Measurements from ENCODE around the gene USP47. TPM values are rescaled to one million over a fixed set of nuclear protein-coding genes. Genes with fewer than 3 reads are reported as not detected.

USP47 gene
- total RNA-seq, 1 experiment from 2014 or later = 37.5 TPM

DNA sequence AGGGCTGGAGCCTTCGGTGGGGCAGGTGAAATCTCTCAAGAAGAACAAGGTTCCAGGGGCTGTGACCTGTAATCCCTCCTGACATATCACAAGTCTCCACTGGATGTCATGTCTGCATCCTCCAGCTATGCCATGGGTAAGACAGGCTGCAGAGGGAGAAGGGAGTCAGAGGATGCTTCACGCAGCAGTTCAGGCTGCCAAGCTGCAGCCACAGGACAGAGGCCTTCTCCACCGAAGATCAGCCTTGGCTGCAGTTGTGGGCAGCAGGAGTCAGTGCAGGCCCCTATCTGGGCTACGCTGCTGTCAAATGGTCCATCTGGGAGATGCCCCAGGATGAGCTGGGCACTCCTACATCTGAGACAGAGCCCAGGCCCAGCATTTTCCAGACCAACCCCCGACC is 141.7 kb downstream of the USP47 start:
- BruUV-seq (replicated peaks) = no TSS peak
- Mint-ChIP-seq H3K9me3 (ENCODE audit: low read depth, unreplicated experiment) (no peaks in the 10 kb centered on the region), H3K27ac (ENCODE audit: unreplicated experiment) (no peak overlapping the region), H3K27me3 (ENCODE audit: unreplicated experiment) (no peaks in the 10 kb centered on the region), H3K4me3 (ENCODE audit: low read depth, unreplicated experiment) (no peak overlapping the region), H3K4me1 (ENCODE audit: low read depth, unreplicated experiment) (peaks cover 11% of the 10 kb centered on the region), H3K36me3 (ENCODE audit: insufficient read depth, unreplicated experiment) (no peaks in the 10 kb centered on the region)
- intact Hi-C loops (cut with micrococcal nuclease; ENCODE audit: unreplicated experiment) = no loop called here
- TF ChIP-seq, protein P1, sequence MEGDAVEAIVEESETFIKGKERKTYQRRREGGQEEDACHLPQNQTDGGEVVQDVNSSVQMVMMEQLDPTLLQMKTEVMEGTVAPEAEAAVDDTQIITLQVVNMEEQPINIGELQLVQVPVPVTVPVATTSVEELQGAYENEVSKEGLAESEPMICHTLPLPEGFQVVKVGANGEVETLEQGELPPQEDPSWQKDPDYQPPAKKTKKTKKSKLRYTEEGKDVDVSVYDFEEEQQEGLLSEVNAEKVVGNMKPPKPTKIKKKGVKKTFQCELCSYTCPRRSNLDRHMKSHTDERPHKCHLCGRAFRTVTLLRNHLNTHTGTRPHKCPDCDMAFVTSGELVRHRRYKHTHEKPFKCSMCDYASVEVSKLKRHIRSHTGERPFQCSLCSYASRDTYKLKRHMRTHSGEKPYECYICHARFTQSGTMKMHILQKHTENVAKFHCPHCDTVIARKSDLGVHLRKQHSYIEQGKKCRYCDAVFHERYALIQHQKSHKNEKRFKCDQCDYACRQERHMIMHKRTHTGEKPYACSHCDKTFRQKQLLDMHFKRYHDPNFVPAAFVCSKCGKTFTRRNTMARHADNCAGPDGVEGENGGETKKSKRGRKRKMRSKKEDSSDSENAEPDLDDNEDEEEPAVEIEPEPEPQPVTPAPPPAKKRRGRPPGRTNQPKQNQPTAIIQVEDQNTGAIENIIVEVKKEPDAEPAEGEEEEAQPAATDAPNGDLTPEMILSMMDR (IDR thresholded peaks at IDR 0.05; ENCODE audit: unreplicated experiment) = no peak
- CTCF ChIA-PET = no interaction called here
- DNase-seq = no peak

- H3K4me3 Mint-ChIP-seq (ENCODE audit: low read depth, unreplicated experiment) = no peak overlapping the region
- DNase-seq = no peak
- BruUV-seq (replicated peaks) = no TSS peak
- TF ChIP-seq, protein P1 (IDR thresholded peaks at IDR 0.05; ENCODE audit: unreplicated experiment) = no peak
- no peaks in the 10 kb centered on the region for H3K27me3 Mint-ChIP-seq (ENCODE audit: unreplicated experiment)
- no peak overlapping the region for H3K27ac Mint-ChIP-seq (ENCODE audit: unreplicated experiment)
- H3K36me3 Mint-ChIP-seq (ENCODE audit: insufficient read depth, unreplicated experiment) = no peaks in the 10 kb centered on the region
- H3K9me3 Mint-ChIP-seq (ENCODE audit: low read depth, unreplicated experiment) = no peaks in the 10 kb centered on the region
- CTCF ChIA-PET = no interaction called here
- intact Hi-C loops (cut with micrococcal nuclease; ENCODE audit: unreplicated experiment) = no loop called here
- peaks cover 8% of the 10 kb centered on the region for H3K4me1 Mint-ChIP-seq (ENCODE audit: low read depth, unreplicated experiment)
These were observed 142.8 kb downstream of the USP47 start for GRCh38 chr11:11984563-11984962.

DNA sequence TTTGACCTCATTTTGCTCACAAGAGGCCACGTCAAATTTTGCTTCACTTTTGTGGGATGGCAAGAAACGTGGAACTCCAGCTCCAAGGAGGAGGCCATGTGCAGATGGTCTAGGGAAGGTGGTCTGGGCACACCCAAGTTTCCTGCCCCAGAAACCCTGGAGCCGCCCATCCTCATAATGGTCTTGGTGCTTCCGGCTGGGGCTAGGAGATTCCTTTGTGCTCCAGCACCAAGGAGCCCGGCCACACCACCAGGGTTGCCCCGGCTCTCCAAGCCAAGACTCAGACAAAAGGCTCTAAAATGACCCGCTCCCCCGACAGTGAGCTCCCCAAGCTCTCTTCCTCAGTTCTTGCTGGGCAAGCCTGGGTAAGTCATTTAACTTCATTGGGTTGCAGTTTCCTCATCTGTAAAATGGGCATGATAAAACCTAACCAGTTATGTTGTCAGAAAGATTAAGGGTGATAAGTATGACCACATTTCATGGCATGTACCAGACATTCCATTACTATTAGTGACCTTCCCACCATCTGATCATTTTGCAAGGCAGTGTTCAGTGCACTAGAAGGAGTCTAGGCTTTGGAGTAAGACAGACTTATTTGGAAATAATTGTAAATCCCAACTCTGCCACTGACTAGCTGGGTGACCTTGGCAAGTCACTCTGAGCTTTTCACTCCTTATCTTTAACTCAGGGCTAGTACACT is 143.4 kb downstream of the USP47 start:
- H3K4me3 Mint-ChIP-seq (ENCODE audit: low read depth, unreplicated experiment) = no peak overlapping the region
- TF ChIP-seq, protein P1 (IDR thresholded peaks at IDR 0.05; ENCODE audit: unreplicated experiment) = no peak
- intact Hi-C loops (cut with micrococcal nuclease; ENCODE audit: unreplicated experiment) = no loop called here
- CTCF ChIA-PET = no interaction called here
- no peak for DNase-seq
- H3K9me3 Mint-ChIP-seq (ENCODE audit: low read depth, unreplicated experiment) = no peaks in the 10 kb centered on the region
- no peak overlapping the region for H3K27ac Mint-ChIP-seq (ENCODE audit: unreplicated experiment)
- H3K27me3 Mint-ChIP-seq (ENCODE audit: unreplicated experiment) = no peaks in the 10 kb centered on the region
- peaks cover 2% of the 10 kb centered on the region for H3K4me1 Mint-ChIP-seq (ENCODE audit: low read depth, unreplicated experiment)
- H3K36me3 Mint-ChIP-seq (ENCODE audit: insufficient read depth, unreplicated experiment) = no peaks in the 10 kb centered on the region
- BruUV-seq (replicated peaks) = no TSS peak

GRCh38 chr11:11985954-11986949 is 144.5 kb downstream of the USP47 start:
- Mint-ChIP-seq H3K36me3 (ENCODE audit: insufficient read depth, unreplicated experiment) (no peaks in the 10 kb centered on the region), H3K4me1 (ENCODE audit: low read depth, unreplicated experiment) (no peaks in the 10 kb centered on the region), H3K4me3 (ENCODE audit: low read depth, unreplicated experiment) (no peak overlapping the region), H3K27me3 (ENCODE audit: unreplicated experiment) (no peaks in the 10 kb centered on the region), H3K27ac (ENCODE audit: unreplicated experiment) (no peak overlapping the region), H3K9me3 (ENCODE audit: low read depth, unreplicated experiment) (no peaks in the 10 kb centered on the region)
- TF ChIP-seq, protein P1 (IDR thresholded peaks at IDR 0.05; ENCODE audit: unreplicated experiment) = no peak
- CTCF ChIA-PET = interaction anchor here (0.6 kb wide), 1 partner anchor 116 kb away, joined by 3 read pairs; no protein-coding TSS in a partner anchor
- intact Hi-C loops (cut with micrococcal nuclease; ENCODE audit: unreplicated experiment) = no loop called here
- BruUV-seq (replicated peaks) = no TSS peak
- DNase-seq = no peak

Data from Calu3 (cell line).